HT1080 (cell line): ENCODE results near the gene BTBD1. TPM values are rescaled to one million over a fixed set of nuclear protein-coding genes. Genes with fewer than 3 reads are reported as not detected.

ENCODE experiments used
- DNase-seq: peaks from one replicate; pipeline ENCODE4 v3.0.0-alpha.2; 2015; ENCODE audit warnings: low read depth
- polyA plus RNA-seq, 2 experiments: library from polyadenylated mRNA; depleted of rRNA; stranded (reverse); fragments of >200 nt; gene quantifications; 2 replicates each; pipeline ENCODE4 v1.2.3, GENCODE V29; 2015
- total RNA-seq: library from RNA; depleted of rRNA; stranded (reverse); fragments of >200 nt; shearing (Covaris generic); gene quantifications from 2 replicates; pipeline ENCODE4 v1.2.3, GENCODE V29; 2014; rRNA removed

Gene BTBD1
- 95.0 and 108 TPM in 2 replicates for total RNA-seq
- 69.4 and 80.1 TPM in 2 replicates for polyA plus RNA-seq (2015; cell fraction: cytosol; rRNA removed)
- 41.2 and 46.9 TPM in 2 replicates for polyA plus RNA-seq (2015; cell fraction: nucleus; rRNA removed)

DNA sequence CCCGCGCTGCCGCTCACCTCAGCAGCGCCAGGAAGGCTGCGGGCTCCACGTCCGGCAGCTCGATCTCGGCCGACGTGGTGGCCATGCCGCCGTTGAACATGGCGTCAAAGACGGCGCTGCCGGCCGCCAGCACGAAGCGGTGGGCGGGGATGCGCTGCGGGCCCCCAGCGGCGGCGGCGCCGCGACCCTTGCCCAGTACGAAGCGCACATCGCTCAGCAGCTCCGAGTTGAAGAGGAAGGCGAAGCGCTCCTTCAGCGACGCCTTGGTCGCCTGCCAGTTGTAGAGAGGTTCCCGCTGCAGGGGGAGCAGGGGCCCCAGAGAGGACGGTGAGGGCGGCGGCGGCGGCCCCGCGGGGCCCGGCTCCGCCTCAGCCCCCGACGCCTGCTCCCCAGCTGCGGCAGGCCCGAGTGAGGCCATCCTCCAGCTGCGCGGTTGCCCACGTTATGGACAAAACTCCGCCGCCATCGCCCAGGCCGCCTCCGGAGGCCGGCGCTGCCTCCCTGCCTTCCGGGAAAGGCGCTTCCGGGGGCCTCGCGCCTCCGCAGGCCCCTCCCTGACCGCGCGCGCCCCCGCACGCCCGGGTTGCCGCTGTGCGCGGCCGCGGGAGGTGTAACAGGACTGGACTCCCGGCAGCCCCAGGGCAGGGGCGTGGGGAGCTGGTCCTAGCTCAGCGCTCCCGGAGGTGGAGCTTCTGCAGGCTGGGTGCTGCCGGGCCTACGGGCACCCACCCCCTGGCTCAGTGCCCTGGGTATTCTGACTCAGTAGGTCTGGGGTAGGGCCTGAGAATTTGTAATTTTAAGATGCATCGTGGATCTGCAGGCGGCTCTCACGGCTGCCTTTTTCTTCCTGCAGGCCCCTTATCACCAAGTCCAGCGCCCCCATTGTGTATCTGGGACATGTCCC lies at the start of gene BTBD1:
TSS of gene BTBD1 (minus strand) at position 519 of the 904 bp plus-strand sequence. CDS start at position 418, 101 bp downstream.
- DNase-seq: peak; percentile 97

DNA sequence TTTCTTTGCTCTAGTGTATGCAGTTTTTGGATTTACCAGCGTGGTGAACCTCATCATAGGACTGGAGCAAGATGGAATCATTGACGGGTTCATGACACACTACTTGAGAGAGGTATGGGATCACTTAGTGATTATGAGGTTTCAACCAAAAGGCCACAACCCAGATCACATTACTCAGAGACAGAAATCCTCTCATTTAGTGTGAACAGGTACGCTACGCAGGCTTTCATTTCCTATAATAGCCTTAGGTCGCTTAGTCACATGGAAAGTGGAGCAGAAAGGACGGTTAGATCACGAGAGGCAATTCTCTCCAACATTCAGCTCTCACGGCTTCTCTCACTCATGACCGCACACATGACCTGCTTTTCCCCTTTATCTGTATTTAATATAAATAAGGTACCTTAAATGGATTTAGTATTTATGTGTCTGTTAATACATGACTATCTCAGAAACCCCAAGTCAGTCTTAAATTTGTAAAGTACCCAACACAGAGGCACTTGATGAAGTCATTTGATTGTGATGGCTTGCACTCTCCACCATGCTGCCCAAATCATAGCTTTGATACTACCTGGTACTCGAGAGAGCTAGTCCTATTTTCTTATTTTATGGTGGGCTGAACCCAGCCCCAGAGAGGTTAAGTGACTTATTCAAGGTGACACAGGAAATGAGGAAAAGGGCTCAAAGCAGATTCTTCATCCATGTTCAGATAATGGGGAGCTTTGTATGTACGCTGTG lies 48.9 kb upstream of the BTBD1 start:
- DNase-seq: no peak

- no peak for DNase-seq
Measured at GRCh38 chr15:83115410-83115809, 48.4 kb upstream of the BTBD1 start.

GRCh38 chr15:83114856-83115255 lies 47.8 kb upstream of the BTBD1 start:
- DNase-seq: no peak

- no peak for DNase-seq
Measured at GRCh38 chr15:83113881-83114674, 47.0 kb upstream of the BTBD1 start.

GRCh38 chr15:83112956-83113299 lies 45.9 kb upstream of the BTBD1 start:
- DNase-seq: no peak

DNA sequence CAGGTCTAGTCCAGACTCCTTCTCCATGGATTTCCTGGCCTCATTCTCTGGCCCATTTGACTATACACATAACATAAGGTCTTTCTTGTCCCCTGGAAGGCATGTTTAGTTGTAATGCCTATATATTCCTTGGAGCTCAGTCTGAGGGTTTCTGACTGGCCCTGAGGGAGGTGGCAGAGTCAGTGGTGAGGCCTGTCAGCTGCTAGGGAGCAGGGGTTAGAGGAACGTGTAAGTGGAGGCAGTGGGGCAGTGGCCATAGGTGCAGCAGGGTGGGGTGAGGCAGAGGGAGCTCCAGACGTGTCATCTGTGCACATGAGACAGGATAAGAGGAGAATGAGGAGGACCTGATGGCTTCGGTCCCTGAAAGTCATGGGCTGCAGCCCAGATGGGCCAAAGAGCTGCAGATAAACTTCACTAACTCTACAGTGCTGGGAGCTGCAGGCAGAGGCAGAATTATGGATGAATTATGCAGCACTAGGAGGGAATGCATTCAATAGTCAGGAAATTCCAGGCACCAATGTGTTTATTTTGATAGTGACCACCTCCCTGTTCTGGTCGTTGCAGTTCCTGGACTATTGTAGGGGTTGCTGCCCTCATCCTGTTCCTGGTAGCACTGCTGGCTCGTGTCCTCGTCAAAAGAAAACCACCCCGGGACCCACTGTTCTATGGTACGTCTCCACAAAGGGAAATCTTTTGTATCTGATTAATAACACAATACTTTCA lies 45.3 kb upstream of the BTBD1 start:
- DNase-seq: peak; percentile 71

DNA sequence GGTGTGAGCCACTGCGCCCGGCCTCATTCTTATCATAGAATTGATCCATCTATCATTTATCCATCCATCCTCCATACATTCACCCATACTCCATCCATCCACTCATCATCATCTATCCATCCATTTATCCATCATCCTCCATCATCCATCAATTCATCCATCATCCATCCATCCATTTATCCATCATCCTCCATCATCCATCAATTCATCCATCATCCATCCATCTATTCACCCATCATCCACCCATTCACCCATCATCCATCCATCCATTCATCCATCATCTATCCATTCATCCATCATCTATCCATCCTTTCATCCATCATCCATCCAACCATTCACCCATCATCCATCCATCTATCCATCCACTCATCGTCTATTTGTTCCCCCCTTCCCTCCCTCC lies 44.1 kb upstream of the BTBD1 start:
- DNase-seq: no peak

GRCh38 chr15:83110381-83110780 lies 43.3 kb upstream of the BTBD1 start:
- no peak for DNase-seq

- DNase-seq: no peak
Measured at GRCh38 chr15:83109532-83109931, 42.5 kb upstream of the BTBD1 start.

- DNase-seq: peak; percentile 33
Measured at GRCh38 chr15:83108266-83109219, 41.5 kb upstream of the BTBD1 start.

- DNase-seq: no peak
Measured at GRCh38 chr15:83107841-83108181, 40.8 kb upstream of the BTBD1 start.

DNA sequence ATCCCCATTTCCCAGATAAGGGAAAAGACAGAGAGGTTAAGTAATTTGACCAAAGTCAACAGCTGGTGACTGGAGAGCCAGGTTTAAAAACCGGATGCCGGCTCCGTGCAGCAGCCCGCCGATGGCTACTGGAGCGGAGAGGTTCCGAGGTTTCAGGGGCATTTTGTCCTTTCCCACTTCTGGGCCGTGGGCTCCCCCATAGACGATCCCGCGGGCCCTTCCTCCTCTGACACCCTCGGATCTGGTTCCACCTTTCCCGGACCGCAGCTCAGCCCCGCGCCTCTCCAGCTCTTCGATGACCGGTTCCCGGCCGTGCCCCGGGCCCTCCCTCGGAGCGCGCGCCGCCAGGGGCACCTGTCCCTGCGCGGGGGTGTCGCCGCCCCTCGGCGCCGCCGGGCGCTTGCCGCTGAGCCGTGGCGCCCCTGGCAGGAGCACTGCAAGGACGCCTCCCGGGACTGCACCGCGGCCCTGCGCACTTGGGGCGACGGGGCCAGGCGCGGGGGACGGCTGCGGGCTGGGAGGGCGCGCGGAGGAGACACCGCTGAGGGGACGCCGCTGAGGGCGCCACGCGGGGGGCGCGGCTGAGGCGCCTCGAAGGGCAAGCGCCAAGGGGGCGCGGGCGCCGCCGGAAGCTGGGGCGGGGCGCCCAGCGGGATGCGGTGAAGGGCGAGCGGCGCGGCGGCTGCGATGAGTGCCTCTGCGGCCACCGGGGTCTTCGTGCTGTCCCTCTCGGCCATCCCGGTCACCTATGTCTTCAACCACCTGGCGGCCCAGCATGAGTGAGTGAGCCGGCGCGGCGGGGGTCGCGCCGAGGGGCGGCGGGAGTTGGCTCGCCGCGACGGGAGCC lies 40.2 kb upstream of the BTBD1 start, which contains the start of gene TM6SF1:
TSS of gene TM6SF1 (plus strand) at position 652 of the 847 bp plus-strand sequence. CDS start at position 688, 36 bp downstream.
- no peak for DNase-seq

GRCh38 chr15:83105440-83105839 lies 38.4 kb upstream of the BTBD1 start:
- no peak for DNase-seq

DNA sequence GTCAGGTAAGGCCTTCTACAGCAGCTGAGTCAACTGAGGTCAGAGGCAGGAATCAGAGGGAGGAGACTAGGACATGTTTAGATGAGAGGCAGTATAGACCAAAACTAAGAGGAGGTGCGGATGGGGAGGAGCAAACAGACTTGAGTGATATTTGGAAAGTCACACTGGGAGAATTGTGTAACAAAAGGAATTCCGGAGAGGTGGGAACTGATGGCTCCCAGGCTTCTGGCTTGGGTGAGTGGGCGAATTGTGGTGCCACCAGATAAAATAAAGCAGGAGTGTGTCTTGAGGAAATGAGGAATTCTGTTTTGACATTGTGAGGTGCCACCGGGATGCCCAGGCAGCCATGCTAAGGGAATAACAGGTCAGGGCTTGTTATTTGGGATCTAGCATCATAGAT lies 37.1 kb upstream of the BTBD1 start:
- no peak for DNase-seq

DNA sequence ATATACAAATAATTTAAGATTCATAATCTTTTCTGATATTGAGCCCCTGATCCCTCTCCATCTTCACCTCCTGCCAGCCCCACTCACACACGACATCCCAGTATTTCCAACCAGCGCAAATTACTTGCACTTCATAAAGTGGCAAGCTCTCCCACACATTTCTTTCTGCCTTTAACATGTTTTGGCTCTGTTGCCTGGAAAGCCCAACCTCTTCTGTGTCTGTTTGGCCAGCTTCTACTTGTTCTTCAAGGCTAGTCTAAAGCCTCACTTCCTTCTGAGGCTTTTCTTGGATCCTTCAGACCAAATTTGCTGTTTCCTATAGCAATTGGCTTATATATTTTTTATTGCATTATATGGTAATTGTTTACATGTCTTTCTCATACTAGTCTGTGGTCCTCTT lies 35.3 kb upstream of the BTBD1 start:
- DNase-seq: no peak

DNA sequence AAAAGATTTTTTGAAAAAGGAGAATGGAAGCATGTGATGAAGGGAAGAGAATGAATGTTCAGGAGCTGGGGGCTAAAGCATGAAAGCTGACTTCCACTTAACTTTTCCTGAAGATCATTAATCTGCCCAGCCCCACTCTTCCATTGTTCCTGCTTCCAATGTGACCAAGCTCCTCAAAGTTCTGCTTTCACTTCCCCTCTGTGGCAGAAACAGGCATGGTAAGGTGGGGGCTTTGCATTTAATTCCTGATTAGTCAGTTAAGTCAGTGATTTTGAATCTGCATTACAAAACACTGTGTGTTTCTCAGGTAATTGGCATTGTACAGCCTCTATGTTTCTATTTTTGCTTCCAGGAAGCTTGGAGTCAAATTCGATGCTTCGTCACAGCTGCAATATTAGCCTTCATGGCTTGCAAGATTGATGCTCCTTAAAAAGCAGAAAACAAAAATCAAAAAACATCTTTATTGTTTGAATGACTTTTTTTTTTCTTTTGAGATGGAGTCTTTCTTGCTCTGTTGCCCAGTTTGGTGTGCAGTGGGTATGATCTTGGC lies 33.1 kb upstream of the BTBD1 start:
- DNase-seq: no peak

DNA sequence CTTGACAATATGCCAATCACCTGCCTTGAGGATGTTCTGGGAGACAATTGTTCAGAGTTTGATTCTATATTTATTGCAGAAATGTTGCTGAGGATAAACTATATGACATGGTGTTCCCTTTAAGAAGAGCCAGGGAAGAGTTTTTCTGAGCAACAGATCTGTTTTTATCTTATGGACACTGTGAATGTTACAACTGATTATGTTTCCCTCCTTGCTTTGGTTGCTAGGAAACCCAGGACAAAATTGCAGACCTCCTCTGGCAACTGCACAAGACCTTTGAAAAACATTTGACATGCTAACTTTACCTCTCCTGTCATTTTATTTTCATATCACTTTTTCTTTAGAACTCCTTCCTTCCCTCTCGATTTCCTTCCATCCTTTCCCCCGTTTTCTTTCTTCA lies 32.2 kb upstream of the BTBD1 start:
- no peak for DNase-seq
